ENCODE measurements around the gene PBX3.

- TF ChIP-seq, protein P1, sequence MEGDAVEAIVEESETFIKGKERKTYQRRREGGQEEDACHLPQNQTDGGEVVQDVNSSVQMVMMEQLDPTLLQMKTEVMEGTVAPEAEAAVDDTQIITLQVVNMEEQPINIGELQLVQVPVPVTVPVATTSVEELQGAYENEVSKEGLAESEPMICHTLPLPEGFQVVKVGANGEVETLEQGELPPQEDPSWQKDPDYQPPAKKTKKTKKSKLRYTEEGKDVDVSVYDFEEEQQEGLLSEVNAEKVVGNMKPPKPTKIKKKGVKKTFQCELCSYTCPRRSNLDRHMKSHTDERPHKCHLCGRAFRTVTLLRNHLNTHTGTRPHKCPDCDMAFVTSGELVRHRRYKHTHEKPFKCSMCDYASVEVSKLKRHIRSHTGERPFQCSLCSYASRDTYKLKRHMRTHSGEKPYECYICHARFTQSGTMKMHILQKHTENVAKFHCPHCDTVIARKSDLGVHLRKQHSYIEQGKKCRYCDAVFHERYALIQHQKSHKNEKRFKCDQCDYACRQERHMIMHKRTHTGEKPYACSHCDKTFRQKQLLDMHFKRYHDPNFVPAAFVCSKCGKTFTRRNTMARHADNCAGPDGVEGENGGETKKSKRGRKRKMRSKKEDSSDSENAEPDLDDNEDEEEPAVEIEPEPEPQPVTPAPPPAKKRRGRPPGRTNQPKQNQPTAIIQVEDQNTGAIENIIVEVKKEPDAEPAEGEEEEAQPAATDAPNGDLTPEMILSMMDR (IDR thresholded peaks at IDR 0.05) = no peak
- TF ChIP-seq POLR2A (IDR thresholded peaks at IDR 0.05) (no peak), EP300 (IDR thresholded peaks at IDR 0.05) (no peak)
Observed at GRCh38 chr9:125826850-125827249, 79.7 kb downstream of the PBX3 start.
